Endothelial cell of hepatic sinusoid (primary cell): Measurements from ENCODE around the gene RAB1A.

Experiments
- in situ Hi-C: cut with HindIII; loops from 2 replicates; pipeline ENCODE4 v1.10.0; 2017; ENCODE audit warnings: low sequenced_read_pairs

The RAB1A gene

DNA sequence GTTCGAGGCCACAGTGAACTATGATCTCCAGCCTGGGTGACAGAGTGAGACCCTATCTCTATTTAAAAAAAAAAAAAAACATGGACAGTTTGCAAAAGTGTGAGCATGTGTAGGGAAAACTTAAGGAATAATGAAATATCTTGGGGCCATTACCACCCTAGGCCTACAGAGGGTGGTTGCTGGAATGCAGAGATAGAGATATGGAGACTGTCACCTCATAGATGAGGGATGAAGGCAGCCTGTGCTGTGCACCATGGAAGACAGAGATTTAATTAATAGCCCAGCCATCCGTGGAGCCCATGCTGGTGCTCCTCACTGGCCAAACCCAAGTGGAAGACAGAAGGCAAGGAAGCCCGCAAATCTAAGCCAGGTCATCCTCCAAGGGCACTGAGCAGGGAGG is 90.3 kb downstream of the RAB1A start:
- in situ Hi-C loops: loop anchor here (5.0 kb wide), 1 partner anchor 97 kb away; no protein-coding TSS in a partner anchor

DNA sequence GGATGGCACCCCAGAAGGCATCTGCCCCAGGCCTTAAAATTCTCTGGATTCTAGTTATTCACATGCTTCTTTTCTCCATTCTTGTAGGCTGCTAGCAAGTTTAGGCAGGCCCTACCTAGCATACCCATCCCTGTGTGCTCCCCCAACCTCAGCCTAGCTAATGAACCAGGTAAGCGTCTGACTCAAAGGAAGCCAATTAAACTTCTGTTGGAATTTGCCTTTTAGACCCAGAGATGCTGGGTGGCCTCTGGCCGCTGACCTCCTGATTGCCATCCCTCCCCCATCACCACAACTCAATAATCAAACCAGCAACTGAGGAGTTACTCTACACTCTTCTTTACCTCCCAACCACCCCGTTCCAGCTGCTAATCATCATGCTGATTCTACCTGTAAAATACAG is 92.7 kb downstream of the RAB1A start:
- in situ Hi-C loops: loop anchor here (5.0 kb wide), 1 partner anchor 95 kb away; no protein-coding TSS in a partner anchor
